Heart right ventricle (tissue), 16 donors: ENCODE data around the gene PRPF19. TPM values are rescaled to one million over a fixed set of nuclear protein-coding genes. Genes with fewer than 3 reads are reported as not detected.

ENCODE experiments used
- ATAC-seq, 8 donors: fragments of 200-7000 bp; cut with Tn5 transposase; one replicate each; pipeline ENCODE4 v1.9.1; 2020; ENCODE audit warnings: mild to moderate bottlenecking in 8 of 8, moderate library complexity in 8 of 8, moderate number of reproducible peaks in 1 of 8
- DNase-seq, 2 donors: peaks; one replicate each; pipeline ENCODE4 v3.0.0-alpha.2; 2020
- H3K27ac ChIP-seq, 10 donors: fragments of 200-600 bp; sonication (generic) in 2 of 10; one replicate each; pipeline versions ENCODE4 v1.5.0 to v1.8.0; 2020 to 2022; ENCODE audit warnings: mild to moderate bottlenecking in 3 of 10
- H3K27me3 ChIP-seq, 7 donors: fragments of 200-600 bp; one replicate each; pipeline ENCODE4 v1.8.0; 2021 to 2022; ENCODE audit warnings: mild to moderate bottlenecking in 2 of 7
- H3K36me3 ChIP-seq, 9 donors: fragments of 200-600 bp; sonication (generic) in 1 of 9; one replicate each; pipeline versions ENCODE4 v1.5.0 to v1.8.0; 2020 to 2022; ENCODE audit warnings: mild to moderate bottlenecking in 2 of 9
- H3K4me1 ChIP-seq, 9 donors: fragments of 200-600 bp; sonication (generic) in 1 of 9; one replicate each; pipeline versions ENCODE4 v1.5.0 to v1.8.0; 2020 to 2022; ENCODE audit warnings: mild to moderate bottlenecking in 4 of 9
- H3K4me3 ChIP-seq, 10 donors: fragments of 200-600 bp; sonication (generic) in 2 of 10; one replicate each; pipeline versions ENCODE4 v1.5.0 to v1.8.0; 2020 to 2022; ENCODE audit warnings: mild to moderate bottlenecking in 7 of 10, moderate library complexity in 2 of 10
- H3K9me3 ChIP-seq, 11 donors: fragments of 200-600 bp in 10 of 11; sonication (generic) in 2 of 11; one replicate each; pipeline versions ENCODE4 v1.5.0 to v1.8.0; 2013 to 2022; ENCODE audit warnings: mild to moderate bottlenecking in 2 of 11, control low read depth in 1 of 11, moderate library complexity in 1 of 11
- WGBS, 2 donors: extraction: QIAGEN DNeasy Blood & Tissue Kit; methylation state at CpG; one replicate each; pipeline ENCODE4 v1.1.7; 2013; ENCODE audit warnings: inconsistent platforms in 1 of 2; 5-methylcytosine and 5-hydroxymethylcytosine counted together
- intact Hi-C, 10 donors: fragments of 100-400 bp; cut with DNase I; formaldehyde crosslinking; loops; one replicate each; pipeline versions ENCODE4 v1.11.1 to v1.14.2; 2022
- long read RNA-seq, 3 donors: library from polyadenylated mRNA; unstranded; transcript quantifications; one replicate each; pipeline ENCODE4 v2.0.0, GENCODE V29; 2020 to 2021
- polyA plus RNA-seq, 2 donors: library from polyadenylated mRNA; stranded (reverse); fragments of 200-250 nt; gene quantifications; one replicate each; pipeline ENCODE4 v1.2.3, GENCODE V29; 2013
- total RNA-seq, 10 donors: library from RNA; stranded (reverse); fragmentation: NEBNext Ultra II Directional in 3 of 10; extraction: Animal tissue kit (Norgen Biotek cat#: 25700) in 3 of 10; gene quantifications; one replicate each; pipeline versions ENCODE4 v1.2.1 to v1.2.4, GENCODE V29; 2021 to 2023
- TF ChIP-seq, protein P1 (sequence below), 9 donors: fragments of 200-600 bp; sonication (generic) in 2 of 9; IDR thresholded peaks; one replicate each; pipeline versions ENCODE4 v1.5.0 to v1.8.0; 2021 to 2022; ENCODE audit warnings: antibody characterized with exemption in 9 of 9, mild to moderate bottlenecking in 5 of 9, moderate library complexity in 1 of 9
- donor health status: Arrhythmogenic right ventricular cardiomyopathy.
- donor health status: ischemic (EF 13 %, LVEDD 7.1; RV severe dilation, severe dysfunction).
- donor health status: healthy with polysubstance abuse.
- donor health status: DM: no; HTN: yes; CAD: no.
- donor health status: DM: no; HTN: no; CAD: no.
- donor health status: ischemic (EF 25% LVEDD 6.9; RV normal size, moderate dysfunction).
- donor health status: ischemic (EF 25% LVEDD 5.7; RV mildly dilated, moderate dysfunction).
- donor health status: healthy.
- donor health status: DM: yes; HTN: yes; CAD: no.
- donor health status: Ischemic cardiomyopathy.
- donor health status: ischemic (EF 35%, LVEDD 5.7; RV mildly dilated, moderate dysfunction).
- donor health status: nonischemic (EF 11% LVEDD 7.7; RV severe dilation, severe dysfunction).
- donor health status: DM: yes; HTN: yes; CAD: no.
- donor health status: PGD.
- donor health status: ischemic (EF 29% LVEDD 5.4; RV normal size, mild dysfunction).
- donor health status: nonischemic (EF 23%, LVEDD 6.1; RV moderate dilation, normal function).

PRPF19 gene
- total RNA-seq (10 to 100 TPM; 32.0 to 49.7 (median 39.4) TPM), polyA plus RNA-seq (10 to 100 TPM; 50.3 to 53.0 TPM)
- long read RNA-seq, donor 1, partial matches to known transcripts, result 1 of 1 reads
- long read RNA-seq, donor 1, other reads (novel, unspliced or antisense), result 0 of 1 reads
- long read RNA-seq, donor 2, partial matches to known transcripts, result 2 of 2 reads
- long read RNA-seq, donor 2, other reads (novel, unspliced or antisense), result 0 of 2 reads
- long read RNA-seq, donor 3, partial matches to known transcripts, result 0 of 2 reads
- long read RNA-seq, donor 3, other reads (novel, unspliced or antisense), result 2 of 2 reads

- H3K4me3 ChIP-seq, result peak within 1 kb of the TSS; percentile 64 to 98 (median 85)
- intact Hi-C loops, result loop anchor here in 1 of 10 donors (5.0 kb wide), 1 partner anchor 46 kb away; the partner anchor contains the start of gene SLC15A3
- H3K4me1 ChIP-seq, result peaks cover 6 to 47% (median 33%) of the 10 kb centered on the region in 9 donors
- no peaks in the 10 kb centered on the region for H3K27me3 ChIP-seq
- peak; percentile 98 to 99 for DNase-seq
- TF ChIP-seq, protein P1, sequence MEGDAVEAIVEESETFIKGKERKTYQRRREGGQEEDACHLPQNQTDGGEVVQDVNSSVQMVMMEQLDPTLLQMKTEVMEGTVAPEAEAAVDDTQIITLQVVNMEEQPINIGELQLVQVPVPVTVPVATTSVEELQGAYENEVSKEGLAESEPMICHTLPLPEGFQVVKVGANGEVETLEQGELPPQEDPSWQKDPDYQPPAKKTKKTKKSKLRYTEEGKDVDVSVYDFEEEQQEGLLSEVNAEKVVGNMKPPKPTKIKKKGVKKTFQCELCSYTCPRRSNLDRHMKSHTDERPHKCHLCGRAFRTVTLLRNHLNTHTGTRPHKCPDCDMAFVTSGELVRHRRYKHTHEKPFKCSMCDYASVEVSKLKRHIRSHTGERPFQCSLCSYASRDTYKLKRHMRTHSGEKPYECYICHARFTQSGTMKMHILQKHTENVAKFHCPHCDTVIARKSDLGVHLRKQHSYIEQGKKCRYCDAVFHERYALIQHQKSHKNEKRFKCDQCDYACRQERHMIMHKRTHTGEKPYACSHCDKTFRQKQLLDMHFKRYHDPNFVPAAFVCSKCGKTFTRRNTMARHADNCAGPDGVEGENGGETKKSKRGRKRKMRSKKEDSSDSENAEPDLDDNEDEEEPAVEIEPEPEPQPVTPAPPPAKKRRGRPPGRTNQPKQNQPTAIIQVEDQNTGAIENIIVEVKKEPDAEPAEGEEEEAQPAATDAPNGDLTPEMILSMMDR (IDR thresholded peaks at IDR 0.05), result no peak
- WGBS, 2 donors, result 0% methylated on average over 75 of the region's 75 CpGs
- ATAC-seq, result peak; percentile 96 to 99 (median 97)
- peaks cover 0 to 29% (median 14%) of the 10 kb centered on the region in 9 donors for H3K36me3 ChIP-seq
- peak within 1 kb of the TSS; percentile 51 to 95 (median 92) for H3K27ac ChIP-seq
- no peaks in the 10 kb centered on the region for H3K9me3 ChIP-seq
Observed at GRCh38 chr11:60906132-60906972, at the start of gene PRPF19. TSS of gene PRPF19 (minus strand) at chr11:60906585. CDS start at chr11:60906382, 203 bp downstream.

GRCh38 chr11:60955571-60955970 lies 49.2 kb upstream of the PRPF19 start:
- Histone ChIP-seq H3K27ac (no peak overlapping the region), H3K4me3 (no peak overlapping the region), H3K27me3 (peaks cover 0 to 11% (median 6%) of the 10 kb centered on the region in 7 donors), H3K9me3 (no peaks in the 10 kb centered on the region), H3K36me3 (no peaks in the 10 kb centered on the region), H3K4me1 (peaks cover 0 to 49% (median 8%) of the 10 kb centered on the region in 9 donors)
- TF ChIP-seq, protein P1 (IDR thresholded peaks at IDR 0.05), result no peak
- intact Hi-C loops, result no loop called here
- 47 to 53% methylated on average over 5 of the region's 5 CpGs for WGBS, 2 donors
- DNase-seq, result no peak
- ATAC-seq, result no peak

- intact Hi-C loops, result loop anchor here in 3 of 10 donors (5.0 kb wide), 2 partner anchors 37 to 47 kb away; partner anchors contain the start of gene PRPF19 (in 1 of the 3)
- DNase-seq (no peak), ATAC-seq (no peak)
- 89% methylated on average over 5 of the region's 5 CpGs for WGBS, 2 donors
- Histone ChIP-seq H3K9me3 (no peaks in the 10 kb centered on the region), H3K36me3 (no peaks in the 10 kb centered on the region), H3K4me3 (no peak overlapping the region), H3K27ac (peak overlapping the region in 2 of 10 donors; percentile 93 to 96), H3K4me1 (peaks cover 0 to 60% (median 20%) of the 10 kb centered on the region in 9 donors), H3K27me3 (peaks cover 0 to 10% (median 6%) of the 10 kb centered on the region in 7 donors)
- TF ChIP-seq, protein P1 (IDR thresholded peaks at IDR 0.05), result no peak
Observed at GRCh38 chr11:60954421-60954820, 48.0 kb upstream of the PRPF19 start.

DNA sequence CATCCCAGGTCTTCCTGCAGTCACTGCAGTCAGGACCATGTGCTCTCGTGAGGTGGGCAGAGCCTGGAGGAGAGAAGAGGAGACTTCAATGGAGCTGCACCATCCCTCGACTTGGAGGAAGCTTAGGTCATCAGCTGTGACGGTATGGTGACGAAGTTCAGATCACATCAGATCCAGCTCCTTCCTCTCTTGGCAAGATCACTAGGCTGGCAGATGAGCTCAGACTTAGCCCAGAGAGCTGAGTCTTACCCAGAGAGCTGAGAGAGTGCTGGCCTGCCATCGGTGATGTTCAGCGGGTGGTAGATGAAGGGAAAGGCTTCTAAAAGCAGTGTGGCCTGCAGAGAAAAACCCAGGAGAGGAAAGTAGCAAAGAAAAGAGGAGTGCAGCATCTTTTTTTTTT lies 47.4 kb upstream of the PRPF19 start:
- 73 to 76% methylated on average over 6 of the region's 6 CpGs for WGBS, 2 donors
- ATAC-seq, result peak in 1 of 8 donors; percentile 24
- H3K36me3 ChIP-seq, result no peaks in the 10 kb centered on the region
- no peak overlapping the region for H3K4me3 ChIP-seq
- H3K27me3 ChIP-seq, result peaks cover 0 to 10% (median 5%) of the 10 kb centered on the region in 7 donors
- no peaks in the 10 kb centered on the region for H3K9me3 ChIP-seq
- H3K4me1 ChIP-seq, result peaks cover 0 to 64% (median 23%) of the 10 kb centered on the region in 9 donors
- peak overlapping the region in 3 of 10 donors; percentile 92 to 96 (median 93) for H3K27ac ChIP-seq
- TF ChIP-seq, protein P1 (IDR thresholded peaks at IDR 0.05), result no peak
- intact Hi-C loops, result loop anchor here in 3 of 10 donors (5.0 kb wide), 2 partner anchors 36 to 46 kb away; partner anchors contain the start of gene PRPF19 (in 1 of the 3)
- no peak for DNase-seq
